Measurements from ENCODE around the gene FLOT1. TPM values are rescaled to one million over a fixed set of nuclear protein-coding genes. Genes with fewer than 3 reads are reported as not detected.

FLOT1 gene
- total and polyA plus RNA-seq, 2 of the 13 experiments (the other 11 are each of a cell fraction or from before 2014, with no cell fraction given) = 82.3 to 130 TPM

DNA sequence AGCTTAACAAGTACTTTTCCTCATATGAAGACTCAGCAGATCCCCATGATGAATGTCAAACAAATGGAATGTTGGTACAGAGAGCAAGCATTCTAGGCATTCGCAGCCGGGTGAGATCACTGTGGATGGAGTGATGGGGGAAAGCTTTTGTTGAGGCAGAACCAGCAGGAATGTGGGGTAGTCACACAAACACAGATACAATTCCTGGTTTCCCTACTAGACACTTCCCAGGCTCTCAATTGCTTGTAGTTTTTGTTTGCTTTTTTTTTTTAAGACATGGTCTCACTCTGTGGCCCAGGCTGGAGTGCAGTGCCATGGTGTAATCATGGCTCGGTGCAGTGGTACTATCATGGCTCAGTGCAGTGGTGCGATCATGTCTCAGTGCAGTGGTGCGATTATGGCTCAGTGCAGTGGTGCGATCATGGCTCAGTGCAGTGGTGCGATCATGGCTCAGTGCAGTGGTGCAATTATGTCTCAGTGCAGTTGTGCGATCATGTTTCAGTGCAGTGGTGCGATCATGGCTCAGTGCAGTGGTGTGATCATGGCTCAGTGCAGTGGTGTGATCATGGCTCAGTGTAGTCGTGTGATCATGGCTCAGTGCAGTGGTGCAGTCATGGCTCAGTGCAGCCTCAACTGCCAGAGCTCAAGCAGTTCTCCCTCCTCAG, 17.2 kb upstream of the FLOT1 start (continued):
- TF ChIP-seq EZH2 (conservative IDR thresholded peaks at IDR 0.05; ENCODE audit: low read depth, low read length) (no peak), ZNF205 (CRISPR knock-in tag; IDR thresholded peaks at IDR 0.05) (no peak), ZNF3 (CRISPR knock-in tag; IDR thresholded peaks at IDR 0.05) (0 out of 2 replicates have a peak, but pooled peaks have one; percentile 37), HOXA7 (CRISPR knock-in tag; IDR thresholded peaks at IDR 0.05) (no peak), ZNF331 (CRISPR knock-in tag; IDR thresholded peaks at IDR 0.05) (no peak), SMARCE1 (IDR thresholded peaks at IDR 0.05; ENCODE audit: borderline replicate concordance) (no peak), CREM (IDR thresholded peaks at IDR 0.05) (peak; percentile 25; the same call in 1 of the 2 replicates), CREM (CRISPR knock-in tag; IDR thresholded peaks at IDR 0.05) (no peak), HNRNPK (IDR thresholded peaks at IDR 0.05; ENCODE audit: low read depth, low read length, poor library complexity, severe bottlenecking) (no peak), FOXK2 (IDR thresholded peaks at IDR 0.05) (no peak; the same call in 1 of the 2 replicates), ZFP36L1 (CRISPR knock-in tag; IDR thresholded peaks at IDR 0.05) (no peak), SAP130 (CRISPR knock-in tag; IDR thresholded peaks at IDR 0.05; ENCODE audit: low read depth) (peak; percentile 68), ZBTB21 (CRISPR knock-in tag; IDR thresholded peaks at IDR 0.05) (no peak), MATR3 (CRISPR knock-in tag; IDR thresholded peaks at IDR 0.05) (no peak), NR2F2 (IDR thresholded peaks at IDR 0.05; ENCODE audit: borderline replicate concordance, low read depth) (no peak), ZNF251 (CRISPR knock-in tag; IDR thresholded peaks at IDR 0.05) (no peak), ZNF891 (CRISPR knock-in tag; IDR thresholded peaks at IDR 0.05) (no peak; the same call in 1 of the 2 replicates), ZFAT (CRISPR knock-in tag; conservative IDR thresholded peaks at IDR 0.05) (no peak), ZBTB38 (CRISPR knock-in tag; IDR thresholded peaks at IDR 0.05) (peak; percentile 93), ZFX (CRISPR knock-in tag; IDR thresholded peaks at IDR 0.05; ENCODE audit: low read depth) (no peak), ZNF878 (CRISPR knock-in tag; IDR thresholded peaks at IDR 0.05) (no peak), KDM6A (CRISPR knock-in tag; IDR thresholded peaks at IDR 0.05; ENCODE audit: low read depth) (no peak)
- TF ChIP-seq, protein P1, sequence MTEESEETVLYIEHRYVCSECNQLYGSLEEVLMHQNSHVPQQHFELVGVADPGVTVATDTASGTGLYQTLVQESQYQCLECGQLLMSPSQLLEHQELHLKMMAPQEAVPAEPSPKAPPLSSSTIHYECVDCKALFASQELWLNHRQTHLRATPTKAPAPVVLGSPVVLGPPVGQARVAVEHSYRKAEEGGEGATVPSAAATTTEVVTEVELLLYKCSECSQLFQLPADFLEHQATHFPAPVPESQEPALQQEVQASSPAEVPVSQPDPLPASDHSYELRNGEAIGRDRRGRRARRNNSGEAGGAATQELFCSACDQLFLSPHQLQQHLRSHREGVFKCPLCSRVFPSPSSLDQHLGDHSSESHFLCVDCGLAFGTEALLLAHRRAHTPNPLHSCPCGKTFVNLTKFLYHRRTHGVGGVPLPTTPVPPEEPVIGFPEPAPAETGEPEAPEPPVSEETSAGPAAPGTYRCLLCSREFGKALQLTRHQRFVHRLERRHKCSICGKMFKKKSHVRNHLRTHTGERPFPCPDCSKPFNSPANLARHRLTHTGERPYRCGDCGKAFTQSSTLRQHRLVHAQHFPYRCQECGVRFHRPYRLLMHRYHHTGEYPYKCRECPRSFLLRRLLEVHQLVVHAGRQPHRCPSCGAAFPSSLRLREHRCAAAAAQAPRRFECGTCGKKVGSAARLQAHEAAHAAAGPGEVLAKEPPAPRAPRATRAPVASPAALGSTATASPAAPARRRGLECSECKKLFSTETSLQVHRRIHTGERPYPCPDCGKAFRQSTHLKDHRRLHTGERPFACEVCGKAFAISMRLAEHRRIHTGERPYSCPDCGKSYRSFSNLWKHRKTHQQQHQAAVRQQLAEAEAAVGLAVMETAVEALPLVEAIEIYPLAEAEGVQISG (CRISPR knock-in tag; IDR thresholded peaks at IDR 0.05) = no peak
- TF ChIP-seq, protein P2, sequence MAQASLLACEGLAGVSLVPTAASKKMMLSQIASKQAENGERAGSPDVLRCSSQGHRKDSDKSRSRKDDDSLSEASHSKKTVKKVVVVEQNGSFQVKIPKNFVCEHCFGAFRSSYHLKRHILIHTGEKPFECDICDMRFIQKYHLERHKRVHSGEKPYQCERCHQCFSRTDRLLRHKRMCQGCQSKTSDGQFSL (CRISPR knock-in tag; IDR thresholded peaks at IDR 0.05) = no peak
- TF ChIP-seq, protein P3, sequence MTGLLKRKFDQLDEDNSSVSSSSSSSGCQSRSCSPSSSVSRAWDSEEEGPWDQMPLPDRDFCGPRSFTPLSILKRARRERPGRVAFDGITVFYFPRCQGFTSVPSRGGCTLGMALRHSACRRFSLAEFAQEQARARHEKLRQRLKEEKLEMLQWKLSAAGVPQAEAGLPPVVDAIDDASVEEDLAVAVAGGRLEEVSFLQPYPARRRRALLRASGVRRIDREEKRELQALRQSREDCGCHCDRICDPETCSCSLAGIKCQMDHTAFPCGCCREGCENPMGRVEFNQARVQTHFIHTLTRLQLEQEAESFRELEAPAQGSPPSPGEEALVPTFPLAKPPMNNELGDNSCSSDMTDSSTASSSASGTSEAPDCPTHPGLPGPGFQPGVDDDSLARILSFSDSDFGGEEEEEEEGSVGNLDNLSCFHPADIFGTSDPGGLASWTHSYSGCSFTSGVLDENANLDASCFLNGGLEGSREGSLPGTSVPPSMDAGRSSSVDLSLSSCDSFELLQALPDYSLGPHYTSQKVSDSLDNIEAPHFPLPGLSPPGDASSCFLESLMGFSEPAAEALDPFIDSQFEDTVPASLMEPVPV (CRISPR knock-in tag; IDR thresholded peaks at IDR 0.05) = no peak
- TF ChIP-seq, protein P4, sequence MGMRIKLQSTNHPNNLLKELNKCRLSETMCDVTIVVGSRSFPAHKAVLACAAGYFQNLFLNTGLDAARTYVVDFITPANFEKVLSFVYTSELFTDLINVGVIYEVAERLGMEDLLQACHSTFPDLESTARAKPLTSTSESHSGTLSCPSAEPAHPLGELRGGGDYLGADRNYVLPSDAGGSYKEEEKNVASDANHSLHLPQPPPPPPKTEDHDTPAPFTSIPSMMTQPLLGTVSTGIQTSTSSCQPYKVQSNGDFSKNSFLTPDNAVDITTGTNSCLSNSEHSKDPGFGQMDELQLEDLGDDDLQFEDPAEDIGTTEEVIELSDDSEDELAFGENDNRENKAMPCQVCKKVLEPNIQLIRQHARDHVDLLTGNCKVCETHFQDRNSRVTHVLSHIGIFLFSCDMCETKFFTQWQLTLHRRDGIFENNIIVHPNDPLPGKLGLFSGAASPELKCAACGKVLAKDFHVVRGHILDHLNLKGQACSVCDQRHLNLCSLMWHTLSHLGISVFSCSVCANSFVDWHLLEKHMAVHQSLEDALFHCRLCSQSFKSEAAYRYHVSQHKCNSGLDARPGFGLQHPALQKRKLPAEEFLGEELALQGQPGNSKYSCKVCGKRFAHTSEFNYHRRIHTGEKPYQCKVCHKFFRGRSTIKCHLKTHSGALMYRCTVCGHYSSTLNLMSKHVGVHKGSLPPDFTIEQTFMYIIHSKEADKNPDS (CRISPR knock-in tag; IDR thresholded peaks at IDR 0.05) = no peak
